K562 (cell line): ENCODE results near the gene ATP2A1. TPM values are rescaled to one million over a fixed set of nuclear protein-coding genes. Genes with fewer than 3 reads are reported as not detected.

ENCODE experiments used
- CBX3 ChIP-seq, 2 experiments: IDR thresholded peaks; 1 replicate in 1 of 2; 2 replicates in 1 of 2; pipeline ENCODE4 v1.6.1; 2012; ENCODE audit warnings: inconsistent platforms in 2 of 2, low read length in 2 of 2, borderline replicate concordance in 1 of 2, control low read depth in 1 of 2
- CBX8 ChIP-seq: fragments of 200-600 bp; sonication (generic); IDR thresholded peaks from 2 replicates; pipeline ENCODE4 v1.6.1; 2012; ENCODE audit warnings: borderline replicate concordance, mixed run types, low read depth, mild to moderate bottlenecking, moderate library complexity, mixed read lengths, low read length, control low read depth, inconsistent platforms; ENCODE audit not compliant: poor library complexity, severe bottlenecking; ENCODE audit errors: extremely low read depth
- CHD2 ChIP-seq: IDR thresholded peaks from 2 replicates; pipeline ENCODE4 v1.6.1; 2011; ENCODE audit warnings: low read depth, low read length
- DDX20 ChIP-seq: fragments of 450-650 bp; IDR thresholded peaks from 2 replicates; pipeline ENCODE4 v1.6.1; 2016; ENCODE audit warnings: missing genetic modification characterization, low read depth, mild to moderate bottlenecking, missing compliant biosample characterization, moderate library complexity
- ETS1 ChIP-seq: conservative IDR thresholded peaks from 2 replicates; pipeline ENCODE4 v1.6.1; 2011; ENCODE audit warnings: low read depth, mild to moderate bottlenecking, low read length; ENCODE audit not compliant: control insufficient read depth
- ETV6 ChIP-seq, 3 experiments: fragments of 150-350 bp in 1 of 3; sonication (generic) in 1 of 3; formaldehyde crosslinking in 1 of 3; IDR thresholded peaks; 2 replicates each; pipeline versions ENCODE4 v1.6.1 to v1.8.0; 2014 to 2022; ENCODE audit warnings: borderline replicate concordance in 2 of 3, low read depth in 2 of 3, antibody characterized with exemption in 1 of 3, low read length in 1 of 3, mild to moderate bottlenecking in 1 of 3, missing genetic modification reagents in 1 of 3
- GTF2B ChIP-seq: IDR thresholded peaks from 2 replicates; pipeline ENCODE4 v1.6.1; 2011; ENCODE audit not compliant: insufficient read length; ENCODE audit errors: extremely low read depth
- ILF3 ChIP-seq: fragments of 450-650 bp; IDR thresholded peaks from 2 replicates; pipeline ENCODE4 v1.6.1; 2018; ENCODE audit warnings: antibody characterized with exemption, mild to moderate bottlenecking, moderate library complexity, borderline replicate concordance
- MBD2 ChIP-seq: sonication (generic); IDR thresholded peaks from 2 replicates; pipeline ENCODE4 v1.6.1; 2016; ENCODE audit warnings: low read depth, borderline replicate concordance
- NFYB ChIP-seq: IDR thresholded peaks from 2 replicates; pipeline ENCODE4 v1.6.1; 2011; ENCODE audit warnings: mild to moderate bottlenecking, moderate library complexity; ENCODE audit not compliant: insufficient read length; ENCODE audit errors: extremely low read depth
- NONO ChIP-seq, 2 experiments: fragments of 200-400 bp in 1 of 2; fragments of 450-650 bp in 1 of 2; formaldehyde crosslinking in 1 of 2; IDR thresholded peaks; 2 replicates each; pipeline ENCODE4 v1.6.1; 2017; ENCODE audit warnings: low read depth in 2 of 2, mild to moderate bottlenecking in 2 of 2, moderate library complexity in 2 of 2, low read length in 1 of 2
- PBX2 ChIP-seq, 2 experiments: IDR thresholded peaks in 1 of 2; conservative IDR thresholded peaks in 1 of 2; 2 replicates each; pipeline ENCODE4 v1.6.1; 2016; ENCODE audit warnings: low read depth in 2 of 2, mild to moderate bottlenecking in 1 of 2, missing compliant biosample characterization in 1 of 2, missing genetic modification characterization in 1 of 2, moderate library complexity in 1 of 2
- PHTF2 ChIP-seq: fragments of 250-450 bp; sonication (Bioruptor Pico); IDR thresholded peaks from 2 replicates; pipeline ENCODE4 v1.5.0; 2021; ENCODE audit warnings: mild to moderate bottlenecking
- PTRF ChIP-seq: fragments of 450-650 bp; IDR thresholded peaks from 2 replicates; pipeline ENCODE4 v1.6.1; 2016; ENCODE audit warnings: mild to moderate bottlenecking, missing genetic modification characterization, missing compliant biosample characterization
- RHOXF2B ChIP-seq: fragments of 250-450 bp; sonication (Bioruptor Pico); conservative IDR thresholded peaks from 2 replicates; pipeline ENCODE4 v1.5.1; 2021
- SREBF2 ChIP-seq: sonication (generic); formaldehyde crosslinking; IDR thresholded peaks from 2 replicates; pipeline ENCODE4 v1.4.0; 2020; ENCODE audit warnings: mild to moderate bottlenecking, missing genetic modification reagents
- ZNF12 ChIP-seq: sonication (generic); formaldehyde crosslinking; IDR thresholded peaks from 2 replicates; pipeline ENCODE4 v1.4.0; 2020; ENCODE audit warnings: mild to moderate bottlenecking, missing genetic modification reagents
- ZNF121 ChIP-seq: sonication (generic); formaldehyde crosslinking; conservative IDR thresholded peaks from 2 replicates; pipeline ENCODE4 v1.8.0; 2022; ENCODE audit warnings: missing genetic modification reagents
- ZNF134 ChIP-seq: fragments of 250-450 bp; sonication (Bioruptor Pico); conservative IDR thresholded peaks from 2 replicates; pipeline ENCODE4 v1.4.0; 2020
- ZNF551 ChIP-seq: fragments of 250-450 bp; sonication (Bioruptor Pico); IDR thresholded peaks from 2 replicates; pipeline ENCODE4 v1.5.0; 2021; ENCODE audit warnings: mild to moderate bottlenecking, moderate library complexity
- ZNF764 ChIP-seq: fragments of 250-450 bp; sonication (Bioruptor Pico); IDR thresholded peaks from 2 replicates; pipeline ENCODE4 v1.4.0; 2020; ENCODE audit warnings: low read depth, mild to moderate bottlenecking, moderate library complexity
- ZNF830 ChIP-seq: fragments of 250-450 bp; sonication (Bioruptor Pico); IDR thresholded peaks from 2 replicates; pipeline ENCODE4 v1.5.0; 2021; ENCODE audit warnings: mild to moderate bottlenecking
- polyA plus RNA-seq, 8 experiments: library from polyadenylated mRNA; depleted of rRNA in 4 of 8; stranded (reverse) in 5 of 8; unstranded in 3 of 8; fragments of >200 nt; fragmentation: Nextera tagmentation in 2 of 8; fragmentation: Illumina TruSeq in 1 of 8; extraction: Ambion mirVana in 2 of 8; extraction: Trizol in 1 of 8; gene quantifications; 2 replicates each; pipeline versions ENCODE4 v1.2.1 to v1.2.3, GENCODE V29; 2011 to 2014; ENCODE audit warnings: inconsistent platforms in 1 of 8, missing spikeins in 1 of 8
- total RNA-seq, 7 experiments: library from RNA; depleted of rRNA in 6 of 7; stranded (reverse); fragments of >200 nt in 6 of 7; fragmentation: Illumina TruSeq in 2 of 7; extraction: Trizol in 2 of 7; gene quantifications; 2 replicates each; pipeline versions ENCODE4 v1.2.1 to v1.2.3, GENCODE V29; 2011 to 2021; ENCODE audit warnings: low replicate concordance in 1 of 7

Gene ATP2A1
- total and polyA plus RNA-seq, 9 of the 15 experiments (the other 6 are each of a cell fraction or from before 2014, with no cell fraction given), result 0.25 to 2.6 (median 0.65) TPM

GRCh38 chr16:28846080-28846932 is 32.0 kb upstream of the ATP2A1 start, which contains the start of gene TUFM (continued):
- TF ChIP-seq PBX2 (CRISPR knock-in tag; IDR thresholded peaks at IDR 0.05; ENCODE audit: low read depth) (no peak), PBX2 (tag; conservative IDR thresholded peaks at IDR 0.05; ENCODE audit: low read depth) (peak; percentile 92), DDX20 (no peak), MBD2 (peak; percentile 78), SREBF2 (CRISPR knock-in tag) (no peak), GTF2B (no peak), CHD2 (0 out of 2 replicates have a peak, but pooled peaks have one; percentile 15), CBX3 (IDR thresholded peaks at IDR 0.05; ENCODE audit: borderline replicate concordance in 1 of 2, low read length in 2 of 2) (peak in 1 of 2 experiments; percentile 40; a peak in 1 of 3 replicates), ZNF764 (no peak), CBX8 (no peak), ETS1 (peak; percentile 89), ILF3 (no peak), RHOXF2B (CRISPR knock-in tag) (no peak), PTRF (no peak), ZNF551 (CRISPR knock-in tag) (no peak), NONO (IDR thresholded peaks at IDR 0.05; ENCODE audit: low read depth in 2 of 2, low read length in 1 of 2) (no peak), ZNF12 (CRISPR knock-in tag) (peak; percentile 39; the same call in 1 of the 2 replicates), ETV6 (IDR thresholded peaks at IDR 0.05; ENCODE audit: borderline replicate concordance in 1 of 2, low read depth in 2 of 2, low read length in 1 of 2) (no peak), ETV6 (CRISPR knock-in tag; IDR thresholded peaks at IDR 0.05; ENCODE audit: borderline replicate concordance) (no peak), ZNF134 (peak; percentile 42; the same call in 1 of the 2 replicates), ZNF830 (CRISPR knock-in tag) (no peak), ZNF121 (no peak), PHTF2 (no peak), NFYB (no peak)
